HG02763 (cell line): ENCODE results near the gene GTF3C6.
"Not testable (repeated sequence)": the region's sequence is repeated elsewhere in the genome, so short reads cannot be mapped to it uniquely, and the experiment has no call there.

Source experiments
- ATAC-seq: cut with Tn5 transposase; IDR thresholded peaks from one replicate; pipeline ENCODE4 v1.9.1; 2021; ENCODE audit warnings: mild to moderate bottlenecking, moderate library complexity; ENCODE audit not compliant: unreplicated experiment

Gene GTF3C6

DNA sequence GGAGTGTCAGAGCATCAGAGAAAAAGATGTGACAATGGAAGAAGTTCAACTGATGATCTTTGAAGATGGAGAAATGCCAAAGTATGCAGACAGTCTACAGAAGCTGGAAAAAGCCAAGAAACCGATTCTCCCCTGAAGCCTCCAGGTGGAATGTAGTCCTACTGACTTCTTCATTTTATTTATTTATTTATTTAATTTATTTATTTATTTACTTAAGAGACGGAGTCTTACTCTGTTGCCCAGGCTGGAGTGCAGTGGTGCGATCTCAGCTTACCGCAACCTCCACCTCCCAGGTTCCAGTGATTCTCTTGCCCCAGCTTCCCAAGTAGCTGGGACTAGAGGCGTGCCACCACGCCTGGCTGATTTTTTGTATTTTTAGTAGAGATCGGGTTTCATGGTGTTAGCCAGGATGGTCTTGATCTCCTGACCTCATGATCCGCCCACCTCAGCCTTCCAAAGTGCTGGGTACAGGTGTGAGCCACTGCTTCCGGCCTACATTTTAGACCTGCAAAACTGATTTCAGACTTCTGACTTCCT is 21.1 kb downstream of the GTF3C6 start:
- ATAC-seq, result no peak

DNA sequence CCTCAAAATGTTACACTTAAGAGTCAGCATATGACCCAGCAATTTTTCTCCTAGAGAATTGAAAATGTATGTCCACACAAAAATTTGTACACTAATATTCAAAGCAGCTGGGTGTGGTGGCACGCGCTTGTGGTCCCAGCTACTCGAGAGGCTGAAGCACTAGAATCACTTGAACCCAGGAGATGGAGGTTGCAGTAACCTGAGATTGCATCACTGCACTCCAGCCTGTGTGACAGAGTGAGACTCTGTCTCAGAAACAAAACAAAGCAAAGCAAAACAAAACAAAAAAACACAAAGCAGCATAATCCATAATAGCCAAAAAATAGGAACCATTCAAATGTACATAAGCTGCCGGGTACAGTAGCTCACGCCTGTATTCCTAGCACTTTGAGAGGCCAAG is 21.7 kb downstream of the GTF3C6 start:
- ATAC-seq, result no peak

DNA sequence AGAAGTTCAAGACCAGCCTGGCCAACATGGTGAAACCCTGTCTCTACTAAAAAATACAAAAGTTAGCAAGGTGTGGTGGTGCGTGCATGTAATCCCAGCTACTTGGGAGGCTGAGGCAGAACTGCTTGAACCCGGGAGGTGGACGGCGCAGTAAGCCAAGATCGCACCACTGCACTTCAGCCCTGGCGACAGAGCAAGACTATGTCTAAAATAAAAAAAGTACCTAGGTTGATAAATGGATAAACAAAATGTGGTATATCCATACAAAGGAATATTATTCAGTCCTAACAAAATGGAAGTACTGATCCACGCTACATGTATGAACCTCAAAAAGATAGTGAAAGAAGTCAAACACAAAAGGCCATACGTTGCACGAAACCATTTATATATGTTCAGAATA is 22.1 kb downstream of the GTF3C6 start:
- no peak for ATAC-seq

- no peak for ATAC-seq
These were observed 22.7 kb downstream of the GTF3C6 start for GRCh38 chr6:110981202-110981600.

- no peak for ATAC-seq
These were observed 32.5 kb downstream of the GTF3C6 start for GRCh38 chr6:110990840-110991576.

- ATAC-seq, result no peak
These were observed 38.2 kb downstream of the GTF3C6 start for GRCh38 chr6:110996691-110997090.

GRCh38 chr6:110999634-111000270 is 41.2 kb downstream of the GTF3C6 start:
- no peak for ATAC-seq

- ATAC-seq, result no peak
These were observed 43.8 kb downstream of the GTF3C6 start for GRCh38 chr6:111002350-111002749.

GRCh38 chr6:111011360-111012142 is 53.0 kb downstream of the GTF3C6 start:
- no peak for ATAC-seq

DNA sequence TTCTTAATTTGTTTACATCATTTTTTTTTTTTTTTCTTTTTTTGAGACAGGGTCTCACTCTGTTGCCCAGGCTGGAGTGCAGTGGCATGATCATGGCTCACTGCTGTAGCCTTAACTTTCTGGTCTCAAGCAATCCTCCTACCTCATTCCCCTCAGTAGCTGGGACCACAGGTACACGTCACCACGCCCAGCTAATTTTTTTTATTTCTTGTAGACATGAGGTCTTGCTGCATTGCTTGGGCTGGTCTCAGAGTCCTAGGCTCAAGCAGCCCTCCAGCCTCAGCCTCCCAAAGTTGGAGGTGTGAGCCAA is 53.6 kb downstream of the GTF3C6 start:
- ATAC-seq, result no peak

- ATAC-seq, result not testable (repeated sequence)
These were observed 54.0 kb downstream of the GTF3C6 start for GRCh38 chr6:111012520-111012919.

GRCh38 chr6:111013144-111013915 is 54.8 kb downstream of the GTF3C6 start:
- ATAC-seq, result no peak

GRCh38 chr6:111015389-111016124 is 57.1 kb downstream of the GTF3C6 start:
- no peak for ATAC-seq

GRCh38 chr6:111017241-111017640 is 58.7 kb downstream of the GTF3C6 start:
- ATAC-seq, result not testable (repeated sequence)
